GM19455 (cell line): Measurements from ENCODE around the gene AOC3.
"Not testable (repeated sequence)": the region's sequence is repeated elsewhere in the genome, so short reads cannot be mapped to it uniquely, and the experiment has no call there.

Source experiments
- ATAC-seq: cut with Tn5 transposase; IDR thresholded peaks from one replicate; pipeline ENCODE4 v1.9.1; 2021; ENCODE audit not compliant: unreplicated experiment

Gene AOC3

DNA sequence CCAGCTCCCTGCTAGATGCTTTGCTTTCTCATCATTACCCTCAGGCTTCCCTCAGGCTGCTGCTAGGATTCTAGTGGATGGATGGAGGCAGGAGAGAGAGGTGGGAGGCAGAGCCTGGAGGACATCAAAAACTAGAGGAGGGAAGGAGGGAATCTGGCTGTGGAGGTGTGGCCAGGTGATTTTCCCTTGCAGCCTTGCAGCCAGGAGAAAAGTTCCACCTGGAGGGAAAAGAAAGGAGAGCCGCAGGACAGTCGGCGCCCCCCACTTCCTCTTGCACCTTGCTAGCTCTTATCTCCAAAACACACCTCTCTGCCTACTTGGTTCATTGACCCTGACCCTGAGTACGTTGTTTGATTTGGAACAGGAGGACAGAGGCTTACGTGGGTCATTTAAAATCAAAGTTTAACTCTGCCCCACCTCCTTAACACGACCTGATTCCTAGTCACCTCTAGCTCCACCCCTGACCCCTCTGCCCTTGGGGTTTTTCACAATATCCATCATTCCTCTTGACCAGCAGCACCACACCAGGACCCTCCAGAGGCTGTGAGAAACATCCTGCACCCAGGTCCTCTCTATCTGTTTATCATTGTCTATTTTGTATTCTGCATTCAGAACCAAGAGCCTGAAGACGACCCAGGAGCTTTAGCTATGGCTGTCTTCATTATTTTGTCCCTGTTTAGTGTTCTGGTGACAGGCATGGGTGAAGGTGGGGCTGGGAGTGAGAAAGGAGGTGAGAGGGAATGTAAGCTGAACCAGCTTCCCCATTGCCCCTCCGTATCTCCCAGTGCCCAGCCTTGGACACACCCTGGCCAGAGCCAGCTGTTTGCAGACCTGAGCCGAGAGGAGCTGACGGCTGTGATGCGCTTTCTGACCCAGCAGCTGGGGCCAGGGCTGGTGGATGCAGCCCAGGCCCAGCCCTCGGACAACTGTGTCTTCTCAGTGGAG, 15.9 kb downstream of the AOC3 start:
- ATAC-seq, result no peak

DNA sequence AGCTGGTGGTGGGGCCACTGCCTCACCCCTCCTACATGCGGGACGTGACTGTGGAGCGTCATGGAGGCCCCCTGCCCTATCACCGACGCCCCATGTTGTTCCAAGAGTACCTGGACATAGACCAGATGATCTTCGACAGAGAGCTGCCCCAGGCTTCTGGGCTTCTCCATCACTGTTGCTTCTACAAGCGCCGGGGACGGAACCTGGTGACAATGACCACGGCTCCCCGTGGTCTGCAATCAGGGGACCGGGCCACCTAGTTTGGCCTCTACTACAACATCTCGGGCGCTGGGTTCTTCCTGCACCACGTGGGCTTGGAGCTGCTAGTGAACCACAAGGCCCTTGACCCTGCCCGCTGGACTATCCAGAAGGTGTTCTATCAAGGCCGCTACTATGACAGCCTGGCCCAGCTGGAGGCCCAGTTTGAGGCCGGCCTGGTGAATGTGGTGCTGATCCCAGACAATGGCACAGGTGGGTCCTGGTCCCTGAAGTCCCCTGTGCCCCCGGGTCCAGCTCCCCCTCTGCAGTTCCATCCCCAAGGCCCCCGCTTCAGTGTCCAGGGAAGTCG, 16.8 kb downstream of the AOC3 start:
- ATAC-seq, result not testable (repeated sequence)

DNA sequence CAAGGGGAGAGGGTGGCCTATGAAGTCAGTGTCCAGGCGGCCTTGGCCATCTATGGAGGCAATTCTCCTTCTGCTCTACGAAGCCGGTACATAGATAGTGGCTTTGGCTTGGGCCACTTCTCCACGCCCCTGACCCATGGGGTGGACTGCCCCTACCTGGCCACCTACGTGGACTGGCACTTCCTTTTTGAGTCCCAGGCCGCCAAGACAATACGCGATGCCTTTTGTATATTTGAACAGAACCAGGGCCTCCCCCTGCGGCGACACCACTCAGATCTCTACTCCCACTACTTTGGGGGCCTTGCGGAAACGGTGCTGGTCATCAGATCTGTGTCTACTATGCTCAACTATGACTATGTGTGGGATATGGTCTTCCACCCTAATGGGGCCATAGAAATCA, 17.3 kb downstream of the AOC3 start:
- no peak for ATAC-seq

DNA sequence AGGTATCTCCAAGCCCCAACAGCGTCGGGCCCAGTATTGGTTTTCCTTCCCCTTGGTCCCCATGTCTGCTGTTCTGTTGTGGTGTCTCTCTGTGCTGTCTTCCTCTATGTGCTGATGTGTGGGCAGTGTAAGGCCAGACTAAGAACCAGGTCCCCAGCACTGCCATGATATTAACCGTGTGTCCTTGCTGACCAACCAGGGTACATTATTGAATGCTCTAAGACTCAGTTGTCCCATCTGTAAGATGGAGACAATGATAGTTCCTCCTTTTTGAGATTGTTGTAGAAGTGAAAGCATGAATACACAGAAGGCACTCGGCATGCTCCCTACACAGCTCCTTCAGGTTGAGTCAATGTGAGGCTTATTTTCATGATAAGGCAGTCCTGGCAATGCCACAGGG, 20.6 kb downstream of the AOC3 start:
- no peak for ATAC-seq

DNA sequence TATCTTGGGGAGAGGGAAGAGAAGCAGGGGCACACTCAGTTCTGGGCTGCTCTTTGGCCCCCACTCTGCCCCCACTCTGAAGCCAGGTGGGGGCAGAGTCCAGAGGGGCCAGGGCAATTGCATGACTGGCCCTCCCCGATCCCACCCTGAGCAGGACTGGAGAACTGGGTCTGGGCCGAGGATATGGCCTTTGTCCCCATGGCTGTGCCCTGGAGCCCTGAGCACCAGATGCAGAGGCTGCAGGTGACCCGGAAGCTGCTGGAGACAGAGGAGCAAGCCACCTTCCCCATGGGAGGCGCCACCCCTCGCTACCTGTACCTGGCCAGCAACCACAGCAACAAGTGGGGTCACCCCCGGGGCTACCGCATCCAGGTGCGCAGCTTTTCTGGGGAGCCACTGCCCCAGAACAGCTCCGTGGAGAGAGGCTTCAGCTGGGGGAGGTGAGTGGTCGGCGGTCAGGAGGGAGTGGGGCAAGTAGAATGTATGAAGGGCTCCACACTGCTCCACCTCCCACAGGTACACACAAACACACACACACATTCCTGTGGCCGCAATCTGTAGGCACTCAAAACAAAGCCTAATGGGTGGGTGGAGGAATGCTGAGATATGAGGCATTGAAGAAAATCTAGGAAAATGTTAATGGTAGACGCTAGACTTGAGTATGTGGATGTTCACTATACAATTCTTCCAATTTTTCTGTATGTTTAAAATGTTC, 21.4 kb downstream of the AOC3 start:
- ATAC-seq, result no peak

DNA sequence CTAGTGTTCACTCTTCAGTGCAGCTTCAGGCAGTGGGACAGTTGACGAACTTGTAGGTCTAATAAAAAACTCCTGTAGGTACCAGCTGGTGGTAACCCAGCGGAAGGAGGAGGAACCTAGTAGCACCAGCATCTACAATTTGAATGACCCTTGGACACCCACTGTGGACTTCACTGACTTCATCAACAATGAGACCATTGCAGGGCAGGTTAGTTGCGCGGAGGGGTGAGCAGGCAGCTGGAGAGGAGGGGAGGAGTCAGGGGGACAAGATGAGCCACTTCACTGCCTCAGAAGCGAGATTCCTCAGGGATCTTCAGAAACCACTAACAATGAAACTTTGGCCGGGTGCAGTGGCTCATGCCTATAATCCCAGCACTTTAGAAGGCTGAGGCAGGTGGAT, 22.3 kb downstream of the AOC3 start:
- ATAC-seq, result no peak

DNA sequence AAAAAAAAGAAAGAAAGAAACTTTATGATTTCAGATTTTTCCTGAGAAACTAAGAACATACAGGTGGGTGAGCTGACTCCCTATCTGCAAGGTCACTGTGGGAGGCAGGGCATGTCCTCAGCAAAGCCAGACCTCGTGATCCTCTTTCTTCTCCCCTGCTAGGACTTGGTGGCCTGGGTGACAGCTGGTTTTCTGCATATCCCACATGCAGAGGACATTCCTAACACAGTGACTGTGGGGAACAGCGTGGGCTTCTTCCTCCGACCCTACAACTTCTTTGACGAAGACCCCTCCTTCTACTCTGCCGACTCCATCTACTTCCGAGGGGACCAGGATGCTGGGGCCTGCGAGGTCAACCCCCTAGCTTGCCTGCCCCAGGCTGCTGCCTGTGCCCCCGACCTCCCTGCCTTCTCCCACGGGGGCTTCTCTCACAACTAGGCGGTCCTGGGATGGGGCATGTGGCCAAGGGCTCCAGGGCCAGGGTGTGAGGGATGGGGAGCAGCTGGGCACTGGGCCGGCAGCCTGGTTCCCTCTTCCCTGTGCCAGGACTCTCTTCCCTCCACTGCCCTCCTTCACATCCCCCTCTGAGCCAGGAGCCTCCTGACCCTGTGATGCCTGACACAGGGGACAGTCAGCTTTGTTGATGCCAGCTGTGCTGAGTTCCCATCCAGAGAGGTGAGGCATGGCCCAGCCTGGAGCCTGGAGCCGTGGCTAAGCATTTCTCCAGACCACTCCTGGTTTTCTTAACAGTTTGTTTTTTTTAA, 23.1 kb downstream of the AOC3 start:
- not testable (repeated sequence) for ATAC-seq

DNA sequence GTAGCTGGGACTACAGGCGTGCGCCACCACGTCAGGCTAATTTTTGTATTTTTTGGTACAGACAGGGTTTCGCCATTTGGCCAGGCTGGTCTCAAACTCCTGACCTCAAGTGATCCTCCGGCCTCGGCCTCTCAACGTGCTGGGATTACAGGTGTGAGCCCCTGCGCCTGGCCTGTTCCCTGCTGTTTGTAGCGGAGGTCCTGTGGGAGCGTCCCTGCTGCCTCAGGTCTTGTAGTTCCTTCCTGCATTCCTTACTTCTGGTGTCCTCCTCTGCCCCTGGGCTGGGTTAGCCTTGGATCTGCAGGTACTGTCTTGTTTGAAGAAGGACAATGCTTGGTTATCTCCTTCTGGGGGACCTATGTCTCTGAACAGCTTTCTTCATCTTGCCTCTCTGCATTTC, 26.0 kb downstream of the AOC3 start:
- ATAC-seq, result no peak

DNA sequence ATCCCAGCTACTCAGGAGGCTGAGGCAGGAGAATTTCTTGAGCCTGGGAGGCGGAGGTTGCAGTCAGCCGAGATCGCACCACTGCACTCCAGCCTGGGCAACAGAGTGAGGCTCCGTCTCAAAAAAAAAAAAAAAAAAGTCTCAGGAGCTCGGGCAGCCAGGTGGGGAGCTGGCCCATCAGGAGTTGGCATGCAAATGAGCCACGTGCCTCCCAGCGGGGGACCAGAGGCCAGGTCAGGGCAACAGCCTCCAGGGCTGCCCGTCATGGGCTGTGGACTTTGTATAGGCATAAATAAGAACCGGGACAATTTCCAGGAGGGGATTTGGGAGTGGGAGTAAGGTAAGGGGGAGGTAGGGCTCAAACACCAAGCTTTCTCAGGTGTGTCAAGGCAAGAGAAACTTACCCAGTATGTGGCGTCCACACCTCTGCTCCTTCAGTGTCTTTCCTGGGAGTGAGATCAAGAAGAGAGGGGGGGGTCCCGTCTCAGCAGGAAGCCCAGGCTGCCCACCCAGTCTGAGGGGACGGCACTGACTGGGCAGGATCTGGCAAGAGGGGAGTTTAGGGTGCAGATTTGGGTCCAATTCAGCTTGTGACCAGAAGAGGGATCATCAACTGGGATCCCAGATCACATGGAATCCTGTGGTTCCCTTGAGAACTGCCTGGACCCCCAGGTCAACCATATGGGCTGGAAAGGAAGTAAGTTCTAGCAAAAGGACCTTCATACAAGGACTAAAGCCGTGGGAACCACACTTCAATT, 27.3 kb downstream of the AOC3 start:
- ATAC-seq, result no peak

DNA sequence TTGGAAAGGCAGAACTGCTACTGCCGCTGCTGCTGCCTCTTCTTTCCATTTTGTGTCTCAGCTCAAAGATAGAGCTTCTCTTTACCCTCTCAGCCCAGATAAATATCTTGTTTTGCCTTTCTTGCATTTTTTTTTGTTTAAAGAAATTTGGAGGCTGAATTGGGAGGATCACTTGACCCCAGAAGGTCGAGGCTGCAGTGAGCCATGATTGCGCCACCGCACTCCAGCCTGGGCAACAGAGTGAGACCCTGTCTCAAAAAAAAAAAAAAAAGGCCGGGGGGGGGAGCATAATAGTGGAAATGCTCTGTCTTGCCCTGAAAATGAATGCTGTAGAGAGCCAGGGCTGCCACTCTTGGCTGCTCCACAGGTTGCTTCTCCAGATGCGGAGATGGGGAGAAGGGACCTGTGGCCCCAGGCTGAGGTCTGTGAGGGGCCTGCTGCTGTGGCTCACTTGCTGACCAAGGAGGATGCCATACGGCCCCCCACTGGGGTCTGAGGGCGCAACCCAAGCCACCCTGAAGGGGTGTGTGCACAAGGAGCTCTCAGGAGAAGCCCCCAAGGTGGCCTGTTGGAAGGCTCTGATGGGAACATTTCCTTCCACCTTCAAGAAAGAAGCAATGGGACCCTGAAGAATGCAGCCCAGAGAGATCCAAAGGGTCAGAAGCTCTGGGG, 28.1 kb downstream of the AOC3 start:
- ATAC-seq, result no peak

DNA sequence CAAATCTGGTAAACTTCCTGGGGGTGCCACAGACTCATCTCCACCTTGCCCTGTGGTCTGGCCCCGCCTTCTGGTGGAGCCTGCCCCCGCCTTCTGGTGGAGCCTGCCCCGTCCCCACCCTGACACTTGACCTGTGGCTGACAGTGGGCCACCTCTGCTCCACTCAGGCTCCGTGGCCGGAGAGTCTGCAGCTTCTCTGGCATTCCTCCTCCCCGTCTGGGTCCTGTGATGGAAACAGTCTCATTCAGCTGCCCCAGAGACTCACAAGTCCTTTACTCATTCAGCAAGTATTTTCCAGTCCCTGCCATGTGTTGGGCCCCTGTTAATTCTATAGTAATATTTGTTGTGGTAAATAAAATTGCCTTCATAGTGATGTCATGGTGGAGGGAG, 28.6 kb downstream of the AOC3 start:
- no peak for ATAC-seq

DNA sequence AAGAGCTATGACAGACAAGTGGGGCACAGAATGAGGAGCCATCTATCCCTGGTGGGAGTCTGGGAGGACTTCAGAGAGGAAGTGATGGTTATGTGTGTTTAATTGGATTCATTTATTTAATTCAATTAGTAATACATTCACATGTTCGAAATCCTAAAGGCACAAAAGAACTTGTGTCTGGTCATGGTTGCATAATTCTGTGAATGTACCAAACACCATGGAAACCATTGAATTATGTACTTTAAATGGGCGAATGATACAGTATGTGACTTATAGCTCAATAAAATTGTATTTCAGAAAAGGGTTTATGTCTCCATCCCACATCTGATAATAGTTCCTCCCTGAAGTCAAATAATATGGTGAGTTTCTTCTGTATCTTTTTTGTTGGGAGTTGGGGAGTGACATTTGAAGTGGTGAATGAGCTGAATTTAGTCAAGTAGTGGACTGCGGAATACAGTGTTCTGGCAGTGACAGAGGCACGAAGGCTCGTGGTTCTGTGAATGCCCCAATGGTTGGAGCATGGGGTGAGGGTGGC, 29.8 kb downstream of the AOC3 start:
- no peak for ATAC-seq

DNA sequence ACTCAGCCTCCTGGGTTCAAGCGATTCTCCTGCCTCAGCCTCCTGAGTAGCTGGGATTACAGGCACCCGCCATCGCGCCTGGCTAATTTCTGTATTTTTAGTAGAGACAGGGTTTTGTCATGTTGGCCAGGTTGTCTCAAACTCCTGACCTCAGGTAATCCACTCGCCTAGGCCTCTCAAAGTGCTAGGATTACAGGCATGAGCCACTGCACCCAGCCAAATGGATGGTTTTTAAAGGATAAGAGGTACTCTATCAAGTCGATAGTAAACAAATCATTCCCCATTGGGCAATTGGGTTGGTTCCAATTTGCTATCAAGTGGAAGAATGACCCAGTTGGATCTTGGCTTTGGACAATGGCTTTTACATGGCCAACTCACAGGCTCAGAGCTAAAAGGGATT, 30.7 kb downstream of the AOC3 start:
- not testable (repeated sequence) for ATAC-seq

DNA sequence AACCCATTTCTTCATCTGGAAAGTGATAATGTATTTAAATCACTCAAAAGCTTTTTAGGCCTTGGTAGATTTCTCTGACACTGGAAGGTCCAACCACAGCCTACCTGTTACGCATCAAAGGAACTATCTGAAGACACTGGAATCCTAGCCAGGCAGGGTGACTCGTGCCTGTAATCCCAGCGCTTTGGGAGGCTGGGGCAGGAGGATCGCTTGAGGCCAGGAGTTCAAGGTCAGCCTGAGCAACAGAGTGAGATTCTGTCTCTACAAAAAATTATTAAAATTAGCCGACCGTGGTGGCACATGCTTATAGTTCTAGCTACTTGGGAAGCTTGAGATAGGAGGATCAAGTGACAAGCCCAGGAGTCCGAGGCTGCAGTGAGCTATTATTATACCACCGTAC, 31.2 kb downstream of the AOC3 start:
- ATAC-seq, result no peak

DNA sequence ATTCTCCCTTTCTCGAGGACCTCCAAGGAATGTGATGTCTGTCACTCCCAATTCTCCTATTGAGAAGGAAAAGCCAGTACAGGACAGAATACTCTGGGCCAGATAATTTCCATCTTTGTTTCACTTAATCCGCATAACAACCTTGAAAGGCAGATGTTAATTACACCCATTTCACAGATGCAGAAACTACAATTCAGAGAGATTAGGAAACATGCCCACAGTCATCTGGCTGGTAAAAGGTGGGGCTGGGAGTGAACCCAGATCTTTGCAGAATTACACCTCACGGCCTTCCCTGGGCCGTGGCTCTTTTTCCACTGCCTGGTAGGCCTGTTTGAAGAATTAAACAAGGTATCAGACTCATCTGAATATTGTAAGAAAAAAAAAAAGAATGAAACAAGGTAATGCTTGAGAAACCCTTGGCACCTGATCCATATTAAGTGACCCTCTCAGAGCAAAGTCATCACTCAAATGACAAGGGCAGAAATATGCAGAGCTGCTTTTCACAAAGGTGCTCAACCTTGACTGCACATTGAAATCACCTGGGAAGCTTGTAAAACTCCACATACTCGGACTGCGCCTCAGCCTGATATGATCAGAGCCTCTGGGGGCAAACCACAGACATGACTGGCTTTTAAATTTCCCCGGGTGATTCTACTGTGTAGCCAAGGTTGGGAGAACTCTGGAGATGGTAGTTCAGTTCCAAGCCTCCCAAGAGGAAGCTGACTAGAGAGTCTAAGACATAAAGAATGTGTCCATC, 33.0 kb downstream of the AOC3 start:
- no peak for ATAC-seq

DNA sequence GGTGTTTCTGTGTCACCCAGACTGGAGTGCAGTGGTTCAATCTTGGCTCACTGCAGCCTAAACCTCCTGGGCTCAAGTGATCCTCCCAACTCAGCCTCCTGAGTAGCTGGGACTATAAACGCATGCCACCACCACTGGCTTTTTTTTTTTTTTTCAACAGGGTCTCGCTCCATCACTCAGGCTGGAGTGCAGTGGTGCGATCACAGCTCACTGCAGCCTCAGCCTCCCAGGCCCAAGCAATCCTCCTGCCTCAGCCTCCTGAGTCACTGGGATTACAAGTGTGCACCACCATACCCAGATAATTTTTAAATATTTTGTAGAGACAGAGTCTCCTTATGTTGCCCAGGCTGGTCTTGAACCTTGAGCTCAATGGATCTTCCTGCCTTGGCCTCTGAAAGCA, 34.8 kb downstream of the AOC3 start:
- ATAC-seq, result not testable (repeated sequence)

DNA sequence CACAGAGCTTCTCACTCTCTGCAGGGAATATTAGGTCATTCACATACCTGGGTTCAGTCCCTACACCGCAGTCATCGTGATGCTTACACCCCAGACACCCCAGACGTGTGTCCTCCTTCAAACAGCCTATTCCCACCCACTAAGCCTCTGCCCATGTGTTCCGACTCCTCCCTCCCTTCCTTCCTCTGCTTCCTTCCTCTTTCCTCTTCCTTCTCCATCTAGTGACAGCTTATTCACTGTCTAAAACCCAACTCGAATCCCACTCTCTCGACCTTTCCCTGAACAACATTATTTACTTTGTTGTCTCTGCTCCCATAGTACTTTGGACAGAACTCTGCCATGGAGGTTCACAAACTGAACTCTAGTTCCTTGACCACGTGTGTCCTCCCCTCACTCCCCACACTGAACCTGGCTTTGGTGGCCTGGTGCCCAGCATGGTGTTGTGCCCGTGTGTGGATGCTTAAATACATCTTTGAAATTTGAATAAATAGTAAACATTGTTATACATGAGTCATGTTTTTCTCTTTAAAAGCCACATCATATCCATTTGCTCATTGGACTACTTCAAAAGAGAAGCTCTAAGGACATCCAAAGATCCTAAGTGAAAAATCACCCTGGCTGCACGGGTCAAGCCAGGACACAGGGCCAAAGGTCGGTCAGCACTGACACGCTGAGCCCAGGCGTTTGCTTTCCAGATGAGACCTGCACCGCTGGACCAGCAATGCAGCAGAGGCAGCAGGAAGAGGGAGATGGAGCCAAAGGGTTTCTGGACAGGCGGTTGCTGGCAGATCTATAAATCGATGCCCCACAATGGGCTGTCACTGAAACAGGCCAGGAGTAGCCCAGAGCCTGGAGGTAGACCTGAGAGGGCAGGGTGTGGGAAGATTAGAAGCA, 35.5 kb downstream of the AOC3 start:
- no peak for ATAC-seq

DNA sequence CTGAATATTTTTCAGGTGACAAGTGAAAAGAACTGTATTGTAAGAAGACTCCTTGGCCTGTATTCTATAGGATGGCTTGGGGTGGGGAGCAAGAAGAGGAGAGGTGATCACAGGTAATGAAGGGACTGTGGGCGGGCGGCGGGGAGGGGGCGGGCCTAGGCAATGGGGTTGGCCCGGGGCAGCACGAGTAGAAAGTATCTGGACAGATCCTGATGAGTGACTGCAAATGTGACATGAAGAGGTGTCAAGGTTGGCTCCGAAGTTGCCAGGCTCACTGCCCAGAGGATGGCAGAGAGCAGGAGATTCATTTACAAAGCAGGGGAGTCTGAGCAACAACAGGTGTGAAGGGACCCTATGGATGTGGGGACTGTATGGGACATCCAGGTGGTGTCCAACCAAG, 38.8 kb downstream of the AOC3 start:
- no peak for ATAC-seq
